ENCODE data around the gene RABAC1.
"Not testable (repeated sequence)": the region's sequence is repeated elsewhere in the genome, so short reads cannot be mapped to it uniquely, and the experiment has no call there.

Gene RABAC1

DNA sequence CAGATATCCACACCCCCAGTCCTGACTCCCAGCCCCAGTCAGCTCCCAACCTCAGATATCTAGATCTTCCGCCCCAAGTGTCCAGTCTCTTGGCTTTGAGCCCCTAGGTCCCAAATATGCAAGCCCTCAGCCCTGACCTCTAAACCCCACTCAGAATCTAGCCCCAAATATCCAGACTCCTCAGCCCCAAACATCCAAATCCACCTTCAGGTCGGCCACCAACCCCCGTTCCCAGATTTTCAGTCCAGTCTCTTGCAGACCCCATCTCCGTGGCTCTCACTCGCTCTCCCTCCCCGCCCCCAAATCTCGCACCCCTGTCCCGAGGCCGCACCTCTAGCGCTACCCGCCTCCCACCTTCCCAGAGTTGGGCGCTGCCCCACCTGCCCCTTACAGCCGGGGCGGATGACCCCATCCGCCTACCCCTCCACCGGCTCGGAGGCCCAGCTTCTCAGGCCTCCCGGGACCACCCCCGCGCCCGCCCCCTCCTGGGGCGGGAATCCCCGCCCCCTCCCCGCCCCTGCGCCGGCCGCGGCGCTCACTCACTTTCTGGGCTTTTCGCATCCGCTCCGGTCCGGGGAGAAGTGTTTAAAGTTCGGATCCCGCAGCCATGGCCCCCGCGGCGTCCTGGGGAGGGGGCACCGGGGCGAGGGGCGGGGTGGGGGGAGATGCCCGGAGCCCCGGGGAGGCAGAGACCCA, 31.5 kb downstream of the RABAC1 start:
- DNase-seq, result no peak

DNA sequence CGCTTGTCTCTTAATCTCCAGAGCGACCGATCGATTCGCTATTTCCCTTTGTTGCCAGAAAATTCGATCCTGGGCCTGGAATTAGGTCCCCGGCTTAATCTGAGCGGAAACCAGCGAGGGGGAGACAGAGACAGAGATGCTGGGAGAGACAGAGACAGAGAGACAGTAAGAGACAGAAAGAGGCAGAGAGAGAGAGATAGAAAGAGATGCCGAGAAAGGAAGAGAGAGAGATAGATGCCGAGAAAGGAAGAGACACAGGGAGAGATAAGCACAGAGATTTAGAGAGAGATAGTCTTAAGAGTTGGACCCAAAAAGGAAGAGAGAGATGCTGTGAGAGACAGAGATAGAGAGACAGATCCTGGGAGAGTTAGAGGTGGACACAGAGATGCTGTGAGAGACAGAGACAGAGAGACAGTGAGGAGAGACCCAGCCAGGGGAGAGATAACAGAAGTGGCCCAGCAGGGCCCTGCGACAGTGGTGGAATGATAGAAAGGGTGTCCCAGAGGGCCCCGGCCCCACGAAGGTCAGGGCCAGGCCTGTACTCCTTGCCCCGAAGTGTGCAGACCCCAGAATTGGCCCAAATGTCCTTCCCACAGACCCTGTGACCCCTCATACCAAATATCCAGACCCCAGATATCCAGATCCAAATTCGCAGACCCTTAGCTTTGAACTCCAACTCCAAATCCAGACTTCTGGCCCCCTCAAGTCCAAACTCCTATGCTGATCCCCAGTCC, 32.2 kb downstream of the RABAC1 start:
- DNase-seq, result no peak

GRCh38 chr19:41926028-41926762, 32.9 kb downstream of the RABAC1 start:
- DNase-seq, result no peak

DNA sequence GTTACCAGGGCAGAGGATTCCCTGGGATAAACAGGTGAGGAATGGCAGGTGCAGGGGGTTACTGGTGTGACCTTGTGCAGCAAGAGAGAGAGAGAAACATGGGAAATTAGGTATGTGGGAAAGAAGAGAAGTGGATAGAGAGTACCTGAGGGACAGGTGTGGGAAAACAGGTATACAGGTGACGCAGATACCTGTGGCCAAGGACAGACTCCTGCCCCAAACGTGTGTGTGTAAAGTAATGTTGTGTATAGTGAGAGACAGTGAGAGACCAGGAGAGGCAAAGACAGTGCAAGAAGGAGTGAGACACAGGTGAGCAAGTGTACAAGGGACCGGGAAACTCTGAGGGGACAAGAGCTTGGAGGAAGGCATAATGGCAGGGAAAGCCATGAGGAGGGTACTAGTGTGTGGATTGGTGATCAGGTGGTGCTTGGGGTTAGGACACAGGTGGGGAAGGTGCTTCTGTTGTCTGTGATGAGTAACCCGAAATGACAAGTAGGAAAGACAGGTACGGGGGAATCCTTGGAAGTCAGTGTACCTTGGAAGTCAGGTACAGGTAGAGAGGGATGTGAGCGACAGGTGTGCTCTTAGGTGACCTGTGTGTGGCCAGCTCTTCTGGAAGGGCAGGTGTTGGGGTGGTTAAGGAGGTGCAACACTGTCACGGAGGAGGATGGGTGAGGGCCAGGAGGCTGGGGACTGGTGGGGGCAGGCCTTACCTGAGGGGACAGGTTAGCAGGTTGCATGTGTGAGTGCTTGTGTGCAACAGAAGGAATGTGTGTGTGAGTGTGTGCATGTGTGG, 33.7 kb downstream of the RABAC1 start:
- no peak for DNase-seq

GRCh38 chr19:41924151-41925145, 34.7 kb downstream of the RABAC1 start:
- no peak for DNase-seq

DNA sequence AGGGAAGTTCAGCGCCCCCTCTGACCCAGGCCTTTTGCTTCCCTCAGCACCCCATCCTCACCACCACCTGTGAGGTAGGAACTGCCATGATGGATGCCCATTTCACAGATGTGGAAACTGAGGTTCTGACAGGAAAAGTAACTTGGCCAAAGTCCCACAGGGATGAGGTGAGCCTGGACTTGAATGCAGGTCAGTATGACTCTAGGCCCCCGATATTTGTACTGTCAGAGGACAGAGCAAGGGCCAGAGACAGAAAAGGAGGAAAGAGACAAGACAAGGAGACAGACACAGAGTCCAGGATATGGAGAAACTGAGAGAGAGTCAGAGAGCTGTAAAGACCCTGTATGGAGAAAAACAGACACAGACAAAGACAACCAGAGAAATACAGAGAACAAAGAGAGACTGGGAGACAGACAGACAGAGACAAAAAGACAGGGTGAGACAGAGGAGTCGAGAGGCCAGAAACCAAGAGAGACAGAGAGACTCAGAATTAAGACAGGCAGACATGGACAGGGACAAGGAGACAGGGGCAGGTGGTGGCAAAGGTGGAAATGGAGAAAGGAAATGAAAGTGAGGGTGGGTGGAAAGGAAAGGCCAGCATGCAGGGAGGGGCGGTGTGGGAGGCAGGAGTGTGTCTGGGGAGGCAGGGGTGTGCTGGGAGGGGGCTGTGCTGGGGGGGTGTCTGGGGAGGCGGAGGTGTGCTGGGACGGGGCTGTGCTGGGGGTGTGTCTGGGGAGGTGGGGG, 35.9 kb downstream of the RABAC1 start:
- DNase-seq, result no peak

DNA sequence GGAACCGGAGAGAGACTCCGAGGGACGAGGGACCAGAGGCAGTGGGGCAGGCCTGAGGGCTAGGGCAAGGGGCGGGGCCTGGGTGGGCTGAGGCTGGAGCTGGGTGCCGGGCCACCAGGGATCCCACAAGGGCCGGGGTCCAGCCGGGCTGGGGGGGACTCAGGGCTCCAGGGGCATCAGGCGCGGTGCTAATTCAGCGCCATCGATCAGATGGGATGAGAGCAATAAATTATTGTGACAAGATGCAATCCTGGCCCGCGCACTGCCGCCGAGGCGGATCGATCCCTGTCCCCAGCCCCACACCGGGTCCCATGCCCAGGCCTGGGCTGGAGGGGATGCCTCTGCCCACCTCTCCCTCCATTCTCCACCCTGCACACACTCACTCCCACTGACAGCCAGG, 36.5 kb downstream of the RABAC1 start:
- no peak for DNase-seq

DNA sequence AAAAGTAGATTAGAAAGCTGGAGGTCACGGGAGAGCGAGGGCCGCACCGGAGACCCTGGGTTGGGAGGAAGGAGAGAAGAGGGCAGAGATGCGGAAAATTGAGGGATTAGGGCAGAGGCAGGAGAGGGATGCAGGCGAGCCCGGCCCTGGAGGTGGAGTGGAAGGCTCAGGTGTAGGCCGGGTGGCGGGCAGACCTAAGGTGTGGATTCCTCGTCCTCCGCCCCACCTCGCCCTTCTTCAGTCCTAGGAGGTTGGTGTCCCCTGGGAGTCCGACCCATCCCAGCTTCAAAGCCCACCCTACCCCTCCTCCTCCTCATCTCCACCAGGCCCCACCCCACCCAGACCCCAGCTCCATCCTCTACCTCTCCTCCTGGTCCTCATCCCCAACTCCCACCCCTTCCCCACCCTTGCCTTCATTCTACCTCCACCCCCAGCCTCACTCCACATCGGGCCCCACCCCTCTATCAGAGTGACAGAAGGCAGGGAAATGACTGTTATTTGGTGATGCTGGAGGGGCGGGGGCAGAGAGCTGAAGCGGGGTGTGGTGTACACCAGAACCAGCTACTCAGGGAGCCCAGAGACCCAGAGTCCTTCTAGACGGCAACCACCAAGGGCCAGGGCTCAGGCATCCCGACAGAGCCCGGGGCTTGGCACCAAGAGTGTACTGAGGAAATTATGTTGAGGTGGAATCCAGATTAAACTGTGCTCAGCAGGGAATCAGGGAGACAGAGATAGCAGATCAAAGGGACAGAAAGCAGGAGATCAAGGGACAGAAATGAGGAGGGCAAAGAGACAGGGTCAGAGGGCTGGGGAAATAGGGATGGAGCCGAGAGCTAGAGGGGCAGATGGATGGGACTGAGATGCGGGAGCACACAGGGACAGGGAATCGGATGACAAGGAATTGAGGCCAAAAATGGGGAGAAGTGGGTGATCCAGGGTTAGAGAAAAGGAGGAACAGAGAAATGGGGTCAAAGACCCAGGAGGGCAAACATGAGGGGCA, 37.2 kb downstream of the RABAC1 start:
- no peak for DNase-seq

GRCh38 chr19:41920882-41921576, 38.1 kb downstream of the RABAC1 start:
- no peak for DNase-seq

DNA sequence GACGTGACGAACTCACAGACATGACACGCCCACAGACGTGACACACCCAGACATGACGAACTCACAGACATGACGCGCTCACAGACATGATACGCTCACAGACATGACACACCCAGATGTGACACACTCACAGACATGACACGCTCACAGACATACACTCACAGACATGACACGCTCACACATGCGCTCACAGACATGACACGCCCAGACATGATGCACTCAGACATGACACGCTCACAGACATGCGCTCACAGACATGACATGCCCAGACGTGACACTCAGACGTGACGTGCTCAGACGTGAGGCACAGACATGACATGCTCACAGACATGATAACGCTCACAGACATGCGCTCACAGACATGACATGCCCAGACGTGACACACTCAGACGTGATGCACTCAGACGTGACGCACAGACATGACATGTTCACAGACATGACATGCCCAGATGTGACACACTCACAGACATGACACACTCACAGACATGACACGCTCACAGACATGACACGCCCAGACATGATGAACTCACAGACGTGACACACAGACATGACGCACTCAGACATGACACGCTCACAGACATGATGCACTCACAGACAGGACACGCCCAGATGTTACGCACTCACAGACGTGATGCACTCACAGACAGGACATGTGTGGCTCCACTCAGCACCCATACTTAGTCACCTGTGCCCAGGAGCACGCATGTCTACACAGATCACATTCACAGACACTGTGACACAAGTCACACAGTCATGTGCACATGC, 39.0 kb downstream of the RABAC1 start:
- no peak for DNase-seq

DNA sequence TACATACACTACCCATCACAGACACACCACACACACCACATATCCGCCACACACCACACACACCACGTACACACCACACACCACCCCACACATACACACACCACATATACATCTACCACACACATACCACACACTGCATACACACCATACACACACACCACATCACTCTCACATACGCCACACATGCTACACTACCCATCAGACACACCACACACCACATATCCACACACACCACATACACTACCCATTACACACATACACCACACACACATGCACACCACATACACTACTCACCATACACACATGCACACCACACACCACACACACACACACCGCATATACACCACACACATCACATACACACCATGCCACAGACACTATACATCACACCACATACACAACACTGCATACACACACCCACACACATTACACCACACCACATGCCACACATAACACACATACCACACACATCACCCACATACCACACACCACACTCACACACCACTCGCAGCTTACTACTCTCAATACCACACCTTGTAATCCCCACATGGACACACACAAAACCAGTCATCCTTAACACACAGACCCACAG, 40.4 kb downstream of the RABAC1 start:
- DNase-seq, result no peak

DNA sequence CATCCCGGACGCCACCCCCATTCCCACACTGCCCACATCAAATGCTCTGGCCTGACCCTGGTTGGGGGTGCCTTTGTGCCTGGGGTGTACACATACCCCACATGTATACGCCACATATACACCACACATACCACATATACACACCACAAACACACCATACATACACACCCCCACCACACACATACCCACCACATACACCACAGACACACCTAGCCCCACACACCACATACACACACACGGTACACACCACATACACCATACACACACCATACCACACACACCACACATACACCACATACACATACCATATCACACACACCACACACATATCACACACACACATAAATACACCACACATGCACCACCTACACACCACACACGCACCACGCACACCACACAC, 41.0 kb downstream of the RABAC1 start:
- DNase-seq, result no peak

GRCh38 chr19:41917676-41918075, 41.4 kb downstream of the RABAC1 start:
- DNase-seq, result no peak

GRCh38 chr19:41915776-41916414, 43.2 kb downstream of the RABAC1 start:
- peak in 1 of 5 experiments; percentile 52 for DNase-seq

GRCh38 chr19:41915021-41915775, 43.9 kb downstream of the RABAC1 start:
- DNase-seq, result no peak

- not testable (repeated sequence) for DNase-seq
Measured at GRCh38 chr19:41914424-41914834, 44.7 kb downstream of the RABAC1 start.
